Measurements from ENCODE around the gene NADK2.

The NADK2 gene

DNA sequence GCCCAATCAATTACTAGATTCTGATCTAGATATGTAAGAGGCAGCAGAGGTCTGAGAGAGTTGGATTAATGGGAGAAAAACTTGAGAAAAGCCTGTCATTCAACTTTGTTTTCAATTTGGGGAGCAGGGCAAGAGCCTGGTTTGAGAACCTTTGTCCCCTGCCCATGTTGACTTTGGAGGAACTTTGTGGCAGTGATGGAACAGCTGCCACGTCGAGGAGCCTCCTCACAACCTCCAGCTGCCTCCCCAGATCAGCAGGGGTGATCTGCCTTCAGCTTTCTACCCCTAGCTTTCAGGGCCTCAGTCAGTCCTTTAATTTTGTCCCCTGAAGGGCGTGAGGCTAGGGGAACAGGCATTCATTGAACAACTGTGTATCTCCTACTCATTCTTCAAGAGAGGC lies 81.1 kb downstream of the NADK2 start:
- DNase-seq: no peak

DNA sequence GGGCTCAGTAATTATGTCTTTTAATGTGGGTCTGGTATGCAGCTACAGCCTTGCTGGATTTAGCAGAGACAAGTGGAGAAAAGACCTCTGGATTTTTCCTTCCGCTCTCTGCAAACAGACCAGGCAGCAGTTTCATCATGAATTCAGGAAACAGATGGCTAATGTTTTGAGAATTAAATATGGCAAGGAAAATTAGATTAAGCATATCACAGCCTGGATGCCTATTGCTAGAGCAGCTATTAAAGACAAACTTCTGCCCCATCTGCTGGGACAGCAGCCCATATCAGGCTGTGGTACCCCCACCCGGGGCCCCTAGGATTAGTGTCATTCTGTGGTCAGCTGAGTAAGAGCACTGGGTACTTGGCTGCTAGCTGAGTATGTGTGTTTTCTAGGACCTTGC lies 83.6 kb downstream of the NADK2 start:
- no peak for DNase-seq

DNA sequence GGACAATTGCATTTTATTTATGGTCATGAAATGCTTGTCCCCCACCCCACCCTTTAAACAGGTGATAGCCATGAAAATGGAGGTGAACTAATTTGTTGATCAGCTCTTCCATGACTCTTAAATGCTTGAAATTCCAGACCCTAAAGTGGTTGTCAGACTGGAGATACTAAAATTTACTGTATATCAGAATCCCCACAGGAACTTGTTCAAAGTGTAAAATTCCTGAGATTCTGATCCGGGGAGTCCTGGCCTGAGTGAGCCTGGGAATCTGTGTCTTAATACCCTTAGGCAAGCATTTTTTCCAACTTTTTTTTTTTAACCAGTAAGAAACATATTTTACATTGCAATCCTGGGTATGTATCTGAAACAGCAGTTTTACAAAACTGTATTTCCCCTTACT lies 85.1 kb downstream of the NADK2 start:
- no peak for DNase-seq

DNA sequence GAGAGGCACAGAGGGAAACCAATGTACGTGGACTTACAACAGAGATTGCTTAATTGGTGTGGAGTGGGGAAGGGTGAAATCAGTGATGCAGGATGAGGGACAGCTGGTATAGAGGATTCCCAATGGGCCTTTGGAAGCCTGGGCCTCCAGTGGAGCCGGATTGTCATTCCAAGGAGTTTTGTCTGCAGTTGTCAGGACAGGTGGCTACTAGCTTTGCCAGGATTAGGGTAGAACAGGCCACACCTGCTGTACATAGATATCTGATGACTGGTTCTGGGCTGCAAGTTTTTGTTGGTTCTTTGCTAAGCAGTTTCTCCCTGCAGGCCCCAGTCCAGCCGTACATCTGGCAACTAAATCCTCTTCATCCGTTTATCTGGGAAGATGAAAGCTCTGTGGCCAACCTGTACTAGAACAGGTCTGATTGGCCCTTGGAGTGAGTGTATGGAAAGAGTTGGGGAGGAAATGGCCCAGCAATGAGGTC lies 85.6 kb downstream of the NADK2 start:
- no peak for DNase-seq

DNA sequence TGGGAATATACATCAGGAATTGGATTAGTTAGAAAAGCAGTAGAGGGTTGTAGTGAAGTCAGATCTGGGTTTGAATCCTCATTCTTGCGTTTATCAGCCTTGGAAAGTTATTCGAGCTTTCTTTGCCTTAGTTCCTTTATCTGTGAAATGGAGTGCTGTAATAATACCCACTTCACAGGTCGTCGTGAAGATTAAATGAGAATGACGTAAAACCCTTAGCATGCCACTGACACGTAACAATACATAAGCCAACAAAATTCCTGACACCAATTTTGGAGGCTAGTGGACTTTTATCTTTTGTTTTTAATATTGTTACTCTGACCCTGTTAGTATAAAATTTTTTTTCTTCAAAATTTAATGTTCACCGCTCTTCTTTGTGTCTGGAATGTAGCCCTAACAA lies 86.4 kb downstream of the NADK2 start:
- no peak for DNase-seq

DNA sequence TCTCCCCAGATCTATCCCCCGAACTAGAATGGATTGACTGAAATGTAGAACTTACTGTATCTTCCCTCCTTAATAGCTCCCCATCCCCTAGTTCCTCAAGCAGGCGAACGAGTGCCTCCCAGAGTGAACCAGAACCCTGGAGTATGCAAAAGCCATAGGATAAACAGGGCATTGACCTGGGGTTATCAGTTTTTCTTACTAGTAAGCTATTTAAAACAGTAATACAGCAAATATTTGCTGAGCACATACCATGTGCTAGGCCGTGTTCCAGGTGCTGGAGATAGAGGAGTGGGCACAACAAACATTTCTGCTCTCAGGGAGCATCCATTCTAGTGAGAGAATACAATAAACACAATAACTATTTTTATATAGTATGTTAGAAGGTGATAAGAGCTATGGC lies 88.0 kb downstream of the NADK2 start:
- no peak for DNase-seq

DNA sequence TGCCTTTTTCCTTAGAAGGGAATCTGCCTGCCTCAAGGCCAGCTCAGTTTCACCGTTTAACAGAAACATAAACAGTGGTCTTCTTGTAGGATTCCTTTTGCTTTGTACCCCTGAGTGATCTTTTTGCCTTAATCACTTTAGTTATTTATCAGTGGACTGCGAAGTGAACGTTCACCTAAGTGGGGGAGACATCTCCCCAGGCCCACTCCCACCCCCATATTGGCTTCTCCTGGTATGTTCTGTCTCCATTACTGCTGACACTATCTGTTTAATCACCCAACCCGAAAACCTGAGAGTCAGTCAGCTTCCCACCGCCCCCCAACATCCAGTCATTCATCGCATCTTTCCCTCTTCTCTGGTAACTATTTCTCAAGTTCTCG lies 88.4 kb downstream of the NADK2 start:
- no peak for DNase-seq

DNA sequence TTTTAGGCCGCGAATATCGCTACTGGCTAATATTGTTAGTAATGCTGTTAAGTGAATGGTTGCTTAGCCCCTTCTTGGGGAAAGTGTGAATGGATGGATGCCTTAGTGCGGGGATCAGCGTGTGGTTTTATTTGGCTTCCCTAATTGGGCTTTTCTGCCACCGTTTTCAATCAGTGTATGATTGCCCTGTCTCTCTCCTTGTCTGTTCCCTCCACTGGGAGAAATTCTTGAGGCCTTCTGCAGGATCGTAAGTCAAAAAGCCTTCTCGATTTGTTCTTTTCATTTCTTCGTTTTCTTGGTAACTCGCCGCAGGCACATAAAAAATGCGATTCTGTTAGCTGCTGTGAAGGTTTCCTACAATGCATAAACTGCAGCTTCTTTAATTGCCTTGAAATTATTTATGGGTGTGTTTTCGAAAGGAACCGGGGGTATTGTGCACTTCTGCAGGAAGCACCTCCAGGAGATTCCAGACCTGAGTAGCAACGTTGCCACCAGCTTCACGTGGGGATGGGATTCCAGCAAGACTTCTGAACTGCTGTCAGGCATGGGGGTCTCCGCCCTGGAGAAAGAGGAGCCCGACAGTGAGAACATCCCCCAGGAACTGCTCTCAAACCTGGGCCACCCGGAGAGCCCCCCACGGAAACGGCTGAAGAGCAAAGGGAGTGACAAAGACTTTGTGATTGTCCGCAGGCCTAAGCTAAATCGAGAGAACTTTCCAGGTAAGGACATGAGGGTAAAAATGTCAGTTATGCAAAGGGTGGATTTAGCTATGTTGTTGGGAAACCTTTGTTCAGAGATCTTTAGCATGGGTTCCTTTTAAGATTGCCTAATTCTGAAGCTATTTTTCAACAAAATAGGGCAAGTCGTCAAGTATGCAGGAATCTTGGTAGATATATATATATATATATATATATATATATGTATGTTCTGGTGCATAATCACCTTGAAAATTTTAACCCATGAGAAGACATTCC lies 89.1 kb downstream of the NADK2 start:
- no peak for DNase-seq

DNA sequence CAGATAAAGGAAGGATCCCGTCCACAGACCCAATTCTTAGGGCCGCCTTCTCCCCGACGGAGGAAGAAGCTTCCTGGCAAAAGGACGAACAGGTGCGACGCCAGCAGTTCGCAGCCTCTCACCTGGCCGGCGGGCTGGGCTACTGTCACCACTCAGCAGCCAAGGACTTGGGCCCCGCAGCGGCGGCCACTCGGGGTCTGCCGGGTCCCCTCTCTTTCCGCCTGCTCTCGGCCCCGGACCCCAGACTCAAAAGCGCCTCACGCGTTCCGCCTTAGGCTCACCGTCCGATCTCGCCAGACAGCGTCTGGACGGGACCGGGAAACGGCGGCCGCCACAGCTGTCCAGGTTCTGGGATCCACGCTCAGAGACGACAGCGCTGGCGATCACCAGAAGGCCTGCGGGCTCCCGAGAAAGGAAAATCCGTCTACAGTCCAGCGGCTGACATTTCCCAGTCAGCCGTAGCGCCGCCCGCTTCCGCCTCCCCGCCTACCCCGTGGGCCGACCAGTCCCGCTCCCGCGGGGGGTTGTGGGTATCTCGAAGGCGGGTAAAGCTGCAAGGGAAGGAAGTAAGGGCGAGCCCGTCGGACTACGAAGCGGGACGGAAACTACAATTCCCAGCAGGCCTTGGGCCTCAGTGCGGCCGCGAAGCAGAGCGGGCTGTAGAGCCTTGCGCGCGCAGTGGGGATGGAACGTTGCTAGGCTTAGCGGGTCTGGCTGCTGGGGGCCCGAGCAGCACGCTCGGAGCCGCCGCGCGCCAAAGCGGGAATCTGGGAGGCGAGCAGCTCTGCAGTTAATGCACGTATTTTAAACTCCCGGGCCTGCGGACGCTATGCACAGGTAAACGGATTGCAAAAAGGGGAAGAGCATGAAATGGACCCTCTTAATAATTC lies 90.0 kb downstream of the NADK2 start, which contains the start of the genes LMBRD2 and SKP2:
Gene LMBRD2, minus strand, starts transcription at position 454 of the 890 bp plus-strand sequence. CDS start 8,538 bp downstream, outside the sequence.
Gene SKP2, plus strand, starts transcription at position 678 of the 890 bp plus-strand sequence. Its CDS starts 152 bp downstream, at position 830.
- peak; percentile 54 for DNase-seq

DNA sequence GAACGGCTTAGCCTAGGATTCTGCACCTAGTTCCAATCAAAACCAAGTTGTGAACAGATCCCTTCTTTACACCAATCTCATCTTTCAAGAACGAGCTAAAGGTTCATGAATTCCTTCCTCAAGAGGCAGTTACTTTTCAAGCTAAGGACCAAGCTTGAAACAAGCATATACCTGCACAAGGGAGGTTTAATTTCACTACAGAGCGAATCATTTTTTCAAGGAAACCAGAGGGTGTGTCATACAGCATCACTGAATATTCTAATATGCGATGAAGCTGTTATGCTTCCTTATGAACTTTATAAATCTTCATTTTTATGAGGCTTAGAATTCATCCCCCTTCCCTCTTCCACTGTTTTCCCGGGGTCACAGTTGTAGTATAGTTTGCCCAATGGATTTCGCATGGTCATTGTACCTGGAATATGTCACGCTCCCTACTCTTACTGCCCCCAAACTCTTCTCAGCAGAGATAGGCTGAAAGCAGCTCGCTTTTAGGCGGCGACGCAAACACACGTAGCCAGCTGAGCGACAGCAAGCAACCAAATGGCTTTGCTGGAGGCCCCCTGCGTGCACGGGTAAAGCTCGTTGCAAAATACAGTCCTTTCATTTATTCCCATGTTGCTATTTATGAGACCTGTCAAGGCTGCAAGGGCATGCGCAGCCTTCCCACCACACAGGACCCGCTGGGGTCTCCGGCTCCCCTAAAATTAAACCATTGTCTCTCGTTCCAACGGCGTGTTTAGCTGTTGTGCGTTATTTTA lies 90.9 kb downstream of the NADK2 start:
- no peak for DNase-seq

DNA sequence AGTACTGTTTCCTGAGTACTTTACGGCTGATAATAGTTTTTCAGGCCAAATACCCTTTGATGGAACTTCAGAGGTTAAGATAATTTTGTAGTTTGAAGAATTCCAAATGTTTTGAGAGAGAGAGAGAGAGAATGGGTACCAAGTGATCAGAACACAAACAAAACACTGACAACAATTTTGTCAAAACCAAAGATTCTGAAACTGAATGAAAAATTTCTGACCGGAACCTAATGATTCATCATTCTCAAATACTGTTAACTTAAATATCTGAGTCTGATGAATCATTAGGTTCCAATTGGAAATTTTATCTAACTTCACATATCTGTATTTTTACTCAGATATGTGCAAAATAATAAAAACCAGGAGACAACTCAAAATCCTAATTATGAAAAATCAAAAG lies 94.0 kb downstream of the NADK2 start:
- DNase-seq: no peak

DNA sequence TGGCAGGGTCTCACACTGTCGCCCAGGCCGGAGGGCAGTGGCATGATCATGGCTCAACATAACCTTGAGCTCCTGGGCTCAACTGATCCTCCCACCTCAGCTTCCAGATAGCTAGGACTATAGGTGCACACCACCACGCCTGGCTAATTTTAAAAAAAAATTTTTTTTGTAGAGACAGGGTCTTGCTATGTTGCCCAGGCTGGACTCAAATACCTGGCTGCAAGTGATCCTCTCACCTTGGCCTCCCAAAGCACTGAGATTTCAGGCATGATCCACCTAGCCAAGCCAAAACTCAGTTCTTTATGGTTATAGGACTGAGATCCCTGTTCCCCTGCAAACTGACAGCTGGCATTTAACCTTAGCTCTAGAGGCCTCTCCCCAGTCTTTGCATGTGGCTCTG lies 95.3 kb downstream of the NADK2 start:
- DNase-seq: no peak

DNA sequence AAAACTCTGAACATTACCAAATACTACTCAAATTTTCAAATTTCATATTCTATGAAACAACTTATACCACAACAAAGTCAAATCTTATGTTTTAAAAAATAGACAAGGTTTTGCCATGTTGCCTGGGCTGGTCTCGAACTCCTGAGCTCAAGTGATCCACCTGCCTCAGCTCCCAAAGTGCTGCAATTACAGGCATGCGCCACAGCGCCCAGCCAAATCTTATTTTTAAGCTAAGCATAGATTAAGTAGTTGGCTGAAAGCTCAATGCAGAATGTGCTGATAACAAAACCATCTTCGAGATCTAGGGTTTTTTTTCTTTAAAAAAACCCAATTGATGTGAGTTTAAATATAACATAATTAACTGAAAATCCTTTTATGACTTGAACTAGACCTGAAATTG lies 96.4 kb downstream of the NADK2 start:
- no peak for DNase-seq

Measured in cortex of kidney (tissue), 1 donor.